ENCODE data around the gene PPIG. TPM values are rescaled to one million over a fixed set of nuclear protein-coding genes. Genes with fewer than 3 reads are reported as not detected.

Gene PPIG
- total and polyA plus RNA-seq, 2 donors (not counting 3 experiments of a cell fraction or from before 2014, with no cell fraction given) = 13.4 to 44.9 TPM

DNA sequence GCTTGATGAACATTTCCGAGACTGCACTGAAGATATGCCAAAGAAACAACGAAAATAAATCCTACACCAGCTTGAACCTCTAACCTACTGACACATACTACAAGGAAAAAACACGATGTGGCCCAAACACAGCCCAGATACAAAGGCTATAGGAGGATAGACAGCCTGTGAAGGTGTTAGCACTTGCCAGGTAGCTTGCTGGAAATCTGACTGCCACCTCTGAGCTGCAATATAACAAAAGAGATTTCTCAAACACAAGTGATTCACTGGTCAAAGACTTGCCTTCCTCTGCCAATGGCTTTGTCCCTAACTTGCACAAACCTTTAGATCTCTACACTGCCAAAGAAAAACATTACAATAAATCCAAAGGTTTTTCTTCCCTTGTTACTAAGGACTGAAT, 89.0 kb downstream of the PPIG start:
- H3K27me3 ChIP-seq (ENCODE audit: control insufficient read depth in 2 of 2, insufficient read depth in 2 of 2, low read length in 2 of 2) = peaks cover under 1 to 1% of the 10 kb centered on the region in 2 experiments
- H4K20me1 ChIP-seq (replicated peaks; ENCODE audit: control insufficient read depth, extremely low read depth, insufficient read depth, low read length) = no peaks in the 10 kb centered on the region
- dilution Hi-C loops (cut with MboI; ENCODE audit: extremely low pct_ligation_motif_present, low sequenced_read_pairs) = no loop called here
- H2AFZ ChIP-seq (ENCODE audit: low read depth, low read length) = no peak overlapping the region
- DNase-seq (ENCODE audit: low read depth, low spot score) (no peak), FAIRE-seq (no peak)
- H3K79me2 ChIP-seq (ENCODE audit: control insufficient read depth, insufficient read depth, low read length) = no peaks in the 10 kb centered on the region
- H3K4me2 ChIP-seq (ENCODE audit: insufficient read depth, low read length) = no peak overlapping the region
- TF ChIP-seq POLR2A (IDR thresholded peaks at IDR 0.05; ENCODE audit: low read depth, low read length) (no peak), FOS (IDR thresholded peaks at IDR 0.05; ENCODE audit: borderline replicate concordance, insufficient read depth, low read length) (no peak), POLR2AphosphoS5 (IDR thresholded peaks at IDR 0.05; ENCODE audit: insufficient read depth, low read depth, low read length) (no peak), JUN (IDR thresholded peaks at IDR 0.05; ENCODE audit: borderline replicate concordance, insufficient read depth, insufficient read length, low read depth) (no peak)
- TF ChIP-seq, protein P1, sequence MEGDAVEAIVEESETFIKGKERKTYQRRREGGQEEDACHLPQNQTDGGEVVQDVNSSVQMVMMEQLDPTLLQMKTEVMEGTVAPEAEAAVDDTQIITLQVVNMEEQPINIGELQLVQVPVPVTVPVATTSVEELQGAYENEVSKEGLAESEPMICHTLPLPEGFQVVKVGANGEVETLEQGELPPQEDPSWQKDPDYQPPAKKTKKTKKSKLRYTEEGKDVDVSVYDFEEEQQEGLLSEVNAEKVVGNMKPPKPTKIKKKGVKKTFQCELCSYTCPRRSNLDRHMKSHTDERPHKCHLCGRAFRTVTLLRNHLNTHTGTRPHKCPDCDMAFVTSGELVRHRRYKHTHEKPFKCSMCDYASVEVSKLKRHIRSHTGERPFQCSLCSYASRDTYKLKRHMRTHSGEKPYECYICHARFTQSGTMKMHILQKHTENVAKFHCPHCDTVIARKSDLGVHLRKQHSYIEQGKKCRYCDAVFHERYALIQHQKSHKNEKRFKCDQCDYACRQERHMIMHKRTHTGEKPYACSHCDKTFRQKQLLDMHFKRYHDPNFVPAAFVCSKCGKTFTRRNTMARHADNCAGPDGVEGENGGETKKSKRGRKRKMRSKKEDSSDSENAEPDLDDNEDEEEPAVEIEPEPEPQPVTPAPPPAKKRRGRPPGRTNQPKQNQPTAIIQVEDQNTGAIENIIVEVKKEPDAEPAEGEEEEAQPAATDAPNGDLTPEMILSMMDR (IDR thresholded peaks at IDR 0.05; ENCODE audit: extremely low read depth in 1 of 2, insufficient read depth in 1 of 2, low read depth in 1 of 2, low read length in 2 of 2) = no peak
- H3K36me3 ChIP-seq (ENCODE audit: control insufficient read depth in 2 of 2, extremely low read depth in 1 of 2, insufficient read depth in 2 of 2, low read length in 2 of 2) = no peaks in the 10 kb centered on the region
- H3K9me3 ChIP-seq (replicated peaks; ENCODE audit: control insufficient read depth, insufficient read depth, low read length) = no peaks in the 10 kb centered on the region
- no peak overlapping the region for H3K27ac ChIP-seq (ENCODE audit: insufficient read depth, low read depth, low read length)
- no peak overlapping the region for H3K4me3 ChIP-seq (replicated peaks in 1 of 3; ENCODE audit: insufficient read depth in 1 of 3, low read depth in 1 of 3, low read length in 3 of 3)
- no peaks in the 10 kb centered on the region for H3K9me1 ChIP-seq (replicated peaks; ENCODE audit: control insufficient read depth, extremely low read depth, insufficient read depth, low read length)
- ChIA-PET CTCF (interaction anchor here (1.3 kb wide), 1 partner anchor 9 kb away, joined by 3 read pairs; no protein-coding TSS in a partner anchor), POLR2A (no interaction called here)
- H3K4me1 ChIP-seq (ENCODE audit: control insufficient read depth, extremely low read depth, insufficient read depth, low read length) = no peaks in the 10 kb centered on the region
- intact Hi-C loops (cut with micrococcal nuclease) = no loop called here
- no TSS peak for BruUV-seq (replicated peaks)
- H3K9ac ChIP-seq (replicated peaks; ENCODE audit: extremely low read depth, insufficient read depth, low read length) = no peak overlapping the region

DNA sequence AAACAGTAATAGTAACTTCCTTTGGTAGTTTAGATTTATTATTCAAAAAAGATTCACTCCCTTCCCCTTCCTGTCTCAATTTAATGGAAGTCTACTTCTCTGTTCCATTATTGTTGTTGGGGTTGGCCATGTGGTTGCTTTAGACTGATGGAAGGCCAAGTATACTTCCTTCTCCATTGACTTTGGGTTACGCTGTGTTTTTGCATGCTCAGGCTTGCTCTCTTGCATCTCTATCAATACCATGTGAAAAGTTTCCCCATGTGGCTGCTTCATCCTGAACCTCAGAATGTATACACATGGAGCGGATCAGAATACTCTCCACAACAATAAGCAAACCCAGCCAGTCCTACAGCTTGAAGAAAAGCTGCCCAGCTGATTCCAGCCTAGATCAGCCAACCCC, 89.8 kb downstream of the PPIG start:
- Histone ChIP-seq H3K36me3 (ENCODE audit: control insufficient read depth in 2 of 2, extremely low read depth in 1 of 2, insufficient read depth in 2 of 2, low read length in 2 of 2) (no peaks in the 10 kb centered on the region), H3K4me2 (ENCODE audit: insufficient read depth, low read length) (no peak overlapping the region), H3K9ac (replicated peaks; ENCODE audit: extremely low read depth, insufficient read depth, low read length) (no peak overlapping the region), H3K9me1 (replicated peaks; ENCODE audit: control insufficient read depth, extremely low read depth, insufficient read depth, low read length) (no peaks in the 10 kb centered on the region), H3K4me3 (replicated peaks in 1 of 3; ENCODE audit: insufficient read depth in 1 of 3, low read depth in 1 of 3, low read length in 3 of 3) (no peak overlapping the region), H3K79me2 (ENCODE audit: control insufficient read depth, insufficient read depth, low read length) (no peaks in the 10 kb centered on the region), H3K4me1 (ENCODE audit: control insufficient read depth, extremely low read depth, insufficient read depth, low read length) (no peaks in the 10 kb centered on the region), H3K27me3 (ENCODE audit: control insufficient read depth in 2 of 2, insufficient read depth in 2 of 2, low read length in 2 of 2) (peaks cover 0 to 1% of the 10 kb centered on the region in 2 experiments), H3K9me3 (replicated peaks; ENCODE audit: control insufficient read depth, insufficient read depth, low read length) (no peaks in the 10 kb centered on the region), H4K20me1 (replicated peaks; ENCODE audit: control insufficient read depth, extremely low read depth, insufficient read depth, low read length) (no peaks in the 10 kb centered on the region), H3K27ac (ENCODE audit: insufficient read depth, low read depth, low read length) (no peak overlapping the region), H2AFZ (ENCODE audit: low read depth, low read length) (no peak overlapping the region)
- CTCF ChIA-PET = no interaction called here
- dilution Hi-C loops (cut with MboI; ENCODE audit: extremely low pct_ligation_motif_present, low sequenced_read_pairs) (no loop called here), intact Hi-C loops (cut with micrococcal nuclease) (no loop called here)
- no TSS peak for BruUV-seq (replicated peaks)
- no peak for DNase-seq (ENCODE audit: low read depth, low spot score)
- no peak for FAIRE-seq
- POLR2A ChIA-PET = no interaction called here
- TF ChIP-seq MAX (IDR thresholded peaks at IDR 0.05; ENCODE audit: insufficient read depth, insufficient read length) (no peak), JUN (IDR thresholded peaks at IDR 0.05; ENCODE audit: borderline replicate concordance, insufficient read depth, insufficient read length, low read depth) (no peak), FOS (IDR thresholded peaks at IDR 0.05; ENCODE audit: borderline replicate concordance, insufficient read depth, low read length) (no peak), GATA2 (IDR thresholded peaks at IDR 0.05; ENCODE audit: insufficient read depth, insufficient read length, low read depth, low read length) (no peak), POLR2AphosphoS5 (IDR thresholded peaks at IDR 0.05; ENCODE audit: insufficient read depth, low read depth, low read length) (no peak), POLR2A (IDR thresholded peaks at IDR 0.05; ENCODE audit: low read depth, low read length) (no peak), MYC (IDR thresholded peaks at IDR 0.05; ENCODE audit: low read depth, low read length) (no peak), EZH2 (IDR thresholded peaks at IDR 0.05; ENCODE audit: borderline replicate concordance, low read depth, low read length, severe bottlenecking) (no peak)
- TF ChIP-seq, protein P1 (IDR thresholded peaks at IDR 0.05; ENCODE audit: extremely low read depth in 1 of 2, insufficient read depth in 1 of 2, low read depth in 1 of 2, low read length in 2 of 2) = no peak
